HepG2 (cell line): ENCODE data around the gene ZNF581.

Experiments
- FOXM1 ChIP-seq: sonication (generic); formaldehyde crosslinking; IDR thresholded peaks from 2 replicates; pipeline ENCODE4 v1.5.0; 2020; ENCODE audit warnings: missing genetic modification reagents
- POLR2A ChIP-seq, 2 experiments: IDR thresholded peaks; 2 replicates each; pipeline ENCODE4 v1.6.1; 2011; ENCODE audit warnings: low read depth in 2 of 2, low read length in 2 of 2, mild to moderate bottlenecking in 1 of 2, moderate library complexity in 1 of 2; ENCODE audit not compliant: insufficient read depth in 1 of 2
- REPIN1 ChIP-seq: sonication (generic); formaldehyde crosslinking; IDR thresholded peaks from 2 replicates; pipeline ENCODE4 v1.8.0; 2022; ENCODE audit warnings: missing genetic modification reagents, low read depth, mild to moderate bottlenecking, borderline replicate concordance
- ZNF446 ChIP-seq: sonication (generic); formaldehyde crosslinking; IDR thresholded peaks from 2 replicates; pipeline ENCODE4 v1.5.0; 2020; ENCODE audit warnings: mild to moderate bottlenecking, missing genetic modification reagents
- TF ChIP-seq, protein P1 (sequence below): sonication (generic); formaldehyde crosslinking; IDR thresholded peaks from 2 replicates; pipeline ENCODE4 v1.4.0; 2020; ENCODE audit warnings: missing genetic modification reagents

DNA sequence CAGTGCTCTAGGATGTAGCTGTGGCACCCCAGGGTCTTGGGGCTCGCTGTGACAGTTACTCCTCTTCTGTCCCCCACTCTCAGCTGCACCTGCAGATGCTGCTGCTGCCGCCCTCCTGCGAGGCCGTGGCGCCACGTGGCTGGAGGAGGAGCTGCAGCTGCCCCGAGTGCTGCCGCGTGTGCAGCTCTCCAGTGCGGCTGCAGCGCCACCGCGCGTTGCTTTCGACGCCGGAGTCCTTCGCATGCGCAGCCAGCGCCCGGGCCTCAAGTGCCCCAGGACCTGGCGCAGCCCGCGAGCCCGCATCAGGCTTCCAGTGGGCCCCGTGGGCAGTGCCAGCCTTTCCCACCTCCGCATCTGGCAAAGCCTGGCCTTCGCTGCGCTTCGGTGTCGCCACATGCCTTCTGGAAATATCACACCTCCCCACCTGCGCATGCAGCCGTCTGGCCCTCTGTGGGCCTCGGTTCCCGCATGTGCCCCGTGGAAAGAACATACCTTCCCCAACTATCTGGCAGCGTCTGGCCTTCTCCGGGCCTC lies 3.3 kb upstream of the ZNF581 start:
- TF ChIP-seq REPIN1 (CRISPR knock-in tag) (no peak), FOXM1 (no peak), ZNF446 (CRISPR knock-in tag) (no peak), POLR2A (IDR thresholded peaks at IDR 0.05; ENCODE audit: insufficient read depth in 1 of 2, low read depth in 2 of 2, low read length in 2 of 2) (no peak; a peak in 1 of 4 replicates)
- TF ChIP-seq, protein P1, sequence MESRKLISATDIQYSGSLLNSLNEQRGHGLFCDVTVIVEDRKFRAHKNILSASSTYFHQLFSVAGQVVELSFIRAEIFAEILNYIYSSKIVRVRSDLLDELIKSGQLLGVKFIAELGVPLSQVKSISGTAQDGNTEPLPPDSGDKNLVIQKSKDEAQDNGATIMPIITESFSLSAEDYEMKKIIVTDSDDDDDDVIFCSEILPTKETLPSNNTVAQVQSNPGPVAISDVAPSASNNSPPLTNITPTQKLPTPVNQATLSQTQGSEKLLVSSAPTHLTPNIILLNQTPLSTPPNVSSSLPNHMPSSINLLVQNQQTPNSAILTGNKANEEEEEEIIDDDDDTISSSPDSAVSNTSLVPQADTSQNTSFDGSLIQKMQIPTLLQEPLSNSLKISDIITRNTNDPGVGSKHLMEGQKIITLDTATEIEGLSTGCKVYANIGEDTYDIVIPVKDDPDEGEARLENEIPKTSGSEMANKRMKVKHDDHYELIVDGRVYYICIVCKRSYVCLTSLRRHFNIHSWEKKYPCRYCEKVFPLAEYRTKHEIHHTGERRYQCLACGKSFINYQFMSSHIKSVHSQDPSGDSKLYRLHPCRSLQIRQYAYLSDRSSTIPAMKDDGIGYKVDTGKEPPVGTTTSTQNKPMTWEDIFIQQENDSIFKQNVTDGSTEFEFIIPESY (CRISPR knock-in tag) = peak; percentile 92
